ENCODE results near the gene RPS16. TPM values are rescaled to one million over a fixed set of nuclear protein-coding genes. Genes with fewer than 3 reads are reported as not detected.

The RPS16 gene
- total RNA-seq, 1 donor from 2014 or later, result 1,329 TPM

GRCh38 chr19:39405958-39406655 is 29.6 kb downstream of the RPS16 start:
- peaks cover 63% of the 10 kb centered on the region for H3K4me1 ChIP-seq (ENCODE audit: insufficient read depth, low read length)
- Mint-ChIP-seq H3K4me3 (ENCODE audit: unreplicated experiment) (peak overlapping the region; percentile 90), H3K4me1 (ENCODE audit: low read depth, unreplicated experiment) (peaks cover 31% of the 10 kb centered on the region), H3K9me3 (ENCODE audit: unreplicated experiment) (no peaks in the 10 kb centered on the region), H3K36me3 (ENCODE audit: low read depth, unreplicated experiment) (peaks cover 2% of the 10 kb centered on the region), H3K27ac (ENCODE audit: unreplicated experiment) (peak overlapping the region; percentile 81), H3K27me3 (ENCODE audit: low read depth, unreplicated experiment) (no peaks in the 10 kb centered on the region)
- no peaks in the 10 kb centered on the region for H3K27me3 ChIP-seq (ENCODE audit: insufficient read depth, low read length)
- H3K9me3 ChIP-seq (ENCODE audit: insufficient read depth, low read depth, low read length), result no peaks in the 10 kb centered on the region
- TF ChIP-seq EZH2 (IDR thresholded peaks at IDR 0.05; ENCODE audit: insufficient read depth, low read length), result no peak
- TF ChIP-seq, protein P1, sequence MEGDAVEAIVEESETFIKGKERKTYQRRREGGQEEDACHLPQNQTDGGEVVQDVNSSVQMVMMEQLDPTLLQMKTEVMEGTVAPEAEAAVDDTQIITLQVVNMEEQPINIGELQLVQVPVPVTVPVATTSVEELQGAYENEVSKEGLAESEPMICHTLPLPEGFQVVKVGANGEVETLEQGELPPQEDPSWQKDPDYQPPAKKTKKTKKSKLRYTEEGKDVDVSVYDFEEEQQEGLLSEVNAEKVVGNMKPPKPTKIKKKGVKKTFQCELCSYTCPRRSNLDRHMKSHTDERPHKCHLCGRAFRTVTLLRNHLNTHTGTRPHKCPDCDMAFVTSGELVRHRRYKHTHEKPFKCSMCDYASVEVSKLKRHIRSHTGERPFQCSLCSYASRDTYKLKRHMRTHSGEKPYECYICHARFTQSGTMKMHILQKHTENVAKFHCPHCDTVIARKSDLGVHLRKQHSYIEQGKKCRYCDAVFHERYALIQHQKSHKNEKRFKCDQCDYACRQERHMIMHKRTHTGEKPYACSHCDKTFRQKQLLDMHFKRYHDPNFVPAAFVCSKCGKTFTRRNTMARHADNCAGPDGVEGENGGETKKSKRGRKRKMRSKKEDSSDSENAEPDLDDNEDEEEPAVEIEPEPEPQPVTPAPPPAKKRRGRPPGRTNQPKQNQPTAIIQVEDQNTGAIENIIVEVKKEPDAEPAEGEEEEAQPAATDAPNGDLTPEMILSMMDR (IDR thresholded peaks at IDR 0.05; ENCODE audit: insufficient read depth, low read depth, low read length), result no peak
- peak overlapping the region; percentile 96 for H3K4me2 ChIP-seq (ENCODE audit: low read length)
- H3K9ac ChIP-seq (ENCODE audit: low read length), result peak overlapping the region; percentile 83
- H3K79me2 ChIP-seq (ENCODE audit: insufficient read depth, low read length), result peaks cover 30% of the 10 kb centered on the region
- DNase-seq (ENCODE audit: low read depth) (no peak), FAIRE-seq (no peak)
- H3K4me3 ChIP-seq (ENCODE audit: insufficient read depth, low read depth, low read length), result peak overlapping the region; percentile 29
- H3K27ac ChIP-seq (ENCODE audit: low read depth, low read length), result peak overlapping the region; percentile 56
- H2AFZ ChIP-seq (ENCODE audit: low read depth, low read length), result peak overlapping the region; percentile 43
- H3K36me3 ChIP-seq (ENCODE audit: insufficient read depth, low read length), result peaks cover 4% of the 10 kb centered on the region
- peaks cover 22% of the 10 kb centered on the region for H4K20me1 ChIP-seq (ENCODE audit: insufficient read depth, low read length)

- Mint-ChIP-seq H3K27me3 (ENCODE audit: low read depth, unreplicated experiment) (no peaks in the 10 kb centered on the region), H3K4me3 (ENCODE audit: unreplicated experiment) (peak overlapping the region; percentile 20), H3K27ac (ENCODE audit: unreplicated experiment) (no peak overlapping the region), H3K36me3 (ENCODE audit: low read depth, unreplicated experiment) (peaks cover 2% of the 10 kb centered on the region), H3K9me3 (ENCODE audit: unreplicated experiment) (no peaks in the 10 kb centered on the region), H3K4me1 (ENCODE audit: low read depth, unreplicated experiment) (peaks cover 27% of the 10 kb centered on the region)
- no peaks in the 10 kb centered on the region for H3K27me3 ChIP-seq (ENCODE audit: insufficient read depth, low read length)
- H3K4me3 ChIP-seq (ENCODE audit: insufficient read depth, low read depth, low read length), result no peak overlapping the region
- peaks cover 4% of the 10 kb centered on the region for H3K36me3 ChIP-seq (ENCODE audit: insufficient read depth, low read length)
- peaks cover 59% of the 10 kb centered on the region for H3K4me1 ChIP-seq (ENCODE audit: insufficient read depth, low read length)
- TF ChIP-seq, protein P1 (IDR thresholded peaks at IDR 0.05; ENCODE audit: insufficient read depth, low read depth, low read length), result no peak
- no peak for TF ChIP-seq EZH2 (IDR thresholded peaks at IDR 0.05; ENCODE audit: insufficient read depth, low read length)
- no peak overlapping the region for H2AFZ ChIP-seq (ENCODE audit: low read depth, low read length)
- DNase-seq (ENCODE audit: low read depth) (no peak), FAIRE-seq (no peak)
- peaks cover 30% of the 10 kb centered on the region for H3K79me2 ChIP-seq (ENCODE audit: insufficient read depth, low read length)
- no peaks in the 10 kb centered on the region for H3K9me3 ChIP-seq (ENCODE audit: insufficient read depth, low read depth, low read length)
- peaks cover 22% of the 10 kb centered on the region for H4K20me1 ChIP-seq (ENCODE audit: insufficient read depth, low read length)
- no peak overlapping the region for H3K4me2 ChIP-seq (ENCODE audit: low read length)
- no peak overlapping the region for H3K27ac ChIP-seq (ENCODE audit: low read depth, low read length)
- no peak overlapping the region for H3K9ac ChIP-seq (ENCODE audit: low read length)
These were observed 30.3 kb downstream of the RPS16 start for GRCh38 chr19:39405261-39405957.
